Left lobe of liver (tissue), 2 donors: ENCODE measurements around the gene AKR1C3. TPM values are rescaled to one million over a fixed set of nuclear protein-coding genes. Genes with fewer than 3 reads are reported as not detected.
A peak's percentile ranks its signal among the peaks of the same experiment; 100 is the strongest.
"Not testable (repeated sequence)": the region's sequence is repeated elsewhere in the genome, so short reads cannot be mapped to it uniquely, and the experiment has no call there.

Source experiments
- ATAC-seq: fragments of 200-7000 bp; cut with Tn5 transposase; one replicate; pipeline ENCODE4 v1.9.1; 2020; ENCODE audit warnings: mild to moderate bottlenecking, moderate library complexity
- DNase-seq: peaks from one replicate; pipeline ENCODE4 v3.0.0-alpha.2; 2020; ENCODE audit warnings: low spot score
- total RNA-seq: library from RNA; stranded (reverse); gene quantifications from one replicate; pipeline ENCODE4 v1.2.1, GENCODE V29; 2021
- donor health status: DM: no; HTN: no; CAD: no; lungs with moderate emphysema.
- donor health status: DM: no; HTN: yes; CAD: no.

AKR1C3 gene
- 327 TPM for total RNA-seq

GRCh38 chr10:5094265-5095205 lies at the start of gene AKR1C3:
Gene AKR1C3 (plus strand): TSS chr10:5094414. CDS start chr10:5094445, 31 bp downstream.
- ATAC-seq, result peak; percentile 71
- peak; percentile 58 for DNase-seq

DNA sequence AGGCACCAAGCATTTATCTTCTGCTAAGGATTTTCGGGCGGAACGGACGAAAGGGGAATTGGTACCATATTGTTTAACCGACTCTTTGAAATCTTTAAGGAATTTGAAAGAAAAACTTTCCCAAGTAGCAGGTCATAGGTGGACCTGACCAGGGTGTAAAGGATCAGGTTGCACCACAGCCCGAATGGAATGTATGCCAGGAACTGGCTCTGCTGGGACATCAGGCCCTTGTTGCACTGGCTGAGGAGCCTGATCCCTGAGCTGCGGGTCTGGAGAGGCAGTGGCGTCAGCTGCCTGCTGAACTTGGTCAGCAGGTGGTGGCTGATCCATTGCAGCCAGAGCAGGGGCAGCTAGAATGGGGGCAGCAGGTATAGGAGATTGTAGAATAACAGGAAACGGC lies 49.1 kb upstream of the AKR1C3 start:
- ATAC-seq (peak; percentile 71), DNase-seq (peak; percentile 84)

GRCh38 chr10:5046410-5046809 lies 47.8 kb upstream of the AKR1C3 start:
- DNase-seq, result no peak
- ATAC-seq, result no peak

- not testable (repeated sequence) for DNase-seq, ATAC-seq
These were observed 47.2 kb upstream of the AKR1C3 start for GRCh38 chr10:5047055-5047454.

- no peak for ATAC-seq
- DNase-seq, result no peak
These were observed 46.1 kb upstream of the AKR1C3 start for GRCh38 chr10:5047912-5048628.

- ATAC-seq, DNase-seq: not testable (repeated sequence)
These were observed 41.2 kb upstream of the AKR1C3 start for GRCh38 chr10:5052951-5053500.

DNA sequence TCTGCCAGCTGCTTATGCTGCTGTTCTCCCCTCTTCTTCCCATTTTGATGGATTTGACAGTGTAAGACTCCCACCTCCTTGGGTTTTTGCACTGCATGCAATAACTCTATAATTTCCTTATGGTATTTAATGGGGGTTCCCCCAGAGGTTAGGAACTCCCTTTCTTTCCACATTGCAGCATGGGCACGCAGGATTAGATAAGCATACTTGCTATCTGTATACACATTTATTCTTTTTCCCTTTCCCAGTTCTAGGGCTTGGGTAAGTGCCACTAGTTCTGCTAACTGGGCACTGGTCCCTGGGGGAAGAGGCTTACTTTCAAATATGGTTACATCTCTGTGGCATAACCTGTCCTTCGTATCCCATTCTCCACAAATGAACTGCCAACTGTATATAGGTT lies 39.4 kb upstream of the AKR1C3 start:
- not testable (repeated sequence) for ATAC-seq, DNase-seq

DNA sequence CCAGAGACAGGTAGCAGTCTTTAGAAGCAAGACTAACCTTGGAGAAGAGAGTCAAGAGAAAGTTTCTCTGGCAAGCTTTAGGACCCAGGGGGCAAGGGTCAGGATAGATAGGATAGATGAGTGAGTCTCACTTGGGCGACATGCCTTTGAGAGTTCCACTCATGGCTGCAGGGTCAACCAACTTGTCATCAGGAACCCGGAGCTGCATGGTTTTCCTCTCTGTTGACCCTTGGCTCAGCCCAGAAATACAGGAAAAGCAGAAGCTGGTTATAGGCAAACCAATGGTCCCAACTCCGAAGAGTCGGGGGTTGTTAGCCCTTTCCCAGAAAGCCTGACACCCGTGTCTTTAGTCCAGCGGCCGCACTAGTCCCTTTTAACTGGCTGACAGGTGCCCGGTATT lies 34.9 kb upstream of the AKR1C3 start:
- not testable (repeated sequence) for ATAC-seq, DNase-seq

DNA sequence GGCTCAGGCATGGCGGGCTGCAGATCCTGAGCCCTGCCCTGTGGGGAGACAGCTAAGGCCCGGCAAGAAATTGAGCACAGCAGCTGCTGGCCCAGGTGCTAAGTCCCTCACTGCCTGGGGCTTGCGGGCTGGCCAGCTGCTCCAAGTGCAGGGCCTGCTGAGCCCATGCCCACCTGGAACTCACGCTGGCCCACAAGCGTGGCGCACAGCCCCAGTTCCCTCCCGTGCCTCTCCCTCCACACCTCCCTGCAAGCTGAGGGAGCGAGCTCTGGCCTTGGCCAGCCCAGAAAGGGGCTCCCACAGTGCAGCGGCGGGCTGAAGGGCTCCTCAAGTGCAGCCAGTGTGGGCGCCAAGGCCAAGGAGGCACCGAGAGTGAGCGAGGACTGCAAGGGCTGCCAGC lies 33.4 kb upstream of the AKR1C3 start:
- not testable (repeated sequence) for ATAC-seq, DNase-seq

- ATAC-seq, result no peak
These were observed 29.6 kb upstream of the AKR1C3 start for GRCh38 chr10:5064656-5065055.

GRCh38 chr10:5068274-5068984 lies 25.8 kb upstream of the AKR1C3 start:
- DNase-seq, result no peak
- no peak for ATAC-seq

More at GRCh38 chr10:5064656-5065055, 29.6 kb upstream of the AKR1C3 start:
- no peak for DNase-seq

DNA sequence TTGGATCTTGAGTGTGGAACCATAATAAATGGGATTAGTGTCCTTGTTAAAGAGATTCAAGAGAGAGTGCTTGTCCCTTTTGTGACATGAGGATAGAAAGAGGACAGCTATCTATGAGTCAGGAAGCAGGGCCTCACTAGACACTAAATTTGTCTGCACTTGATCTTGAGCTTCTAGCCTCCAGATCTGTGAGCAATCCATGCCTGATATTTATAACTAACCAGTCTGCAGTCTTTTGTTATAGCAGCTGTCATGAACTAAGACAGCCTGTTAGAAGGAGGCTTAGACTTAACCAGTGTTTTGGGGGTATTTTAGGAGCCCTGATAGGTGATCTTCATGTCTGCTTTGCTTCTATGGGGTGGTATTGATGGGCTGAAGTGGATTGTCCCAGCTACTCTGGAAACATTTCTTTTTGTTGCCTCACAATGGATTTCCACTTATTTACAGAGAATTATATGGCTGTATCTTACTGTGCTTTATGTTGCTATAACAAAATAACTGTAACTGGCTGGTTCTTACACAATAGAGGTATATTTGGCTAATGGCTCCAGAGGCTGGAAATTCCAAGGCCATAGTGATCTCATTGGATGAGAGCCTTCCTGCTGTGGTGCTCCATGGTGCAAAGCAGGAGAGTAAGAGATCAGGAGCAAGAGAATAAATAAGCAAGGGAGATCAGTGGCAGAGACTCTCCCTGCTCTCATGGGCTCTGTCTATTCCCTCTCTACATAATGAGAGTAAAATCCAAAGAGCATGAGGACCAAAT lies 23.4 kb upstream of the AKR1C3 start:
- ATAC-seq, result peak; percentile 64

GRCh38 chr10:5071411-5072198 lies 22.6 kb upstream of the AKR1C3 start:
- DNase-seq (peak; percentile 81), ATAC-seq (peak; percentile 92)

More for the DNA sequence above, 23.4 kb upstream of the AKR1C3 start:
- no peak for DNase-seq

- DNase-seq, result no peak
- ATAC-seq, result no peak
These were observed 20.6 kb upstream of the AKR1C3 start for GRCh38 chr10:5073659-5074058.

GRCh38 chr10:5076615-5077014 lies 17.6 kb upstream of the AKR1C3 start:
- ATAC-seq, result no peak
- DNase-seq, result no peak

DNA sequence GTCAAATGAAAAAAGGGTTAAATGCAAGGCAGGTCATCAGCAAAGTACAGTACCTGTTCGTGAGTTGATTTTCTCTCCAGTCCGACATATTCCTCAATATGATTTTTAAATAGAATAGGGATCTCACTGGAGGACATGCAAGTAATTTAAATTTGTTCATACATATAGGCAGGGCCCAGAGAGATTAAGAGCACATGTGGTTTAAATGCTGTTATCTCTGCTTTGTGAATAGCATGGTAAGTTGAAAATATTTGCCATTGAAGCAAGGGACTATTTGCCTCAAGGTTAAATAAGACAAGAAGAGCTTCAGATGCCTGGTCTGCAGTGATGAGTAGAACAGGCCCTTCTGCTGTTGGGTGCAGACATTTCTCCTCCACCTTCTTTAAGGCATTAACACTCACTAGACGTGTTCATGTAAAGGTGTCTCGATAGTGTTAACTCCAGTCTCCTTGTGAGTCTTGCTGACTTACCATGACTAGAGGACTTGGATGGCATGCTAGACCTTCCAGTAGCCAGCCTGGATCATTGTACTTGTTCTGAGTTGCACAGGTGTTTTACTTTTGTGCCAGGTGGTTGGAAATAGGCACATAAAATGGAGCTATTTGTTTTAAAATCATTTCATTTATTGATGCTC lies 15.6 kb upstream of the AKR1C3 start:
- ATAC-seq (no peak), DNase-seq (no peak)

DNA sequence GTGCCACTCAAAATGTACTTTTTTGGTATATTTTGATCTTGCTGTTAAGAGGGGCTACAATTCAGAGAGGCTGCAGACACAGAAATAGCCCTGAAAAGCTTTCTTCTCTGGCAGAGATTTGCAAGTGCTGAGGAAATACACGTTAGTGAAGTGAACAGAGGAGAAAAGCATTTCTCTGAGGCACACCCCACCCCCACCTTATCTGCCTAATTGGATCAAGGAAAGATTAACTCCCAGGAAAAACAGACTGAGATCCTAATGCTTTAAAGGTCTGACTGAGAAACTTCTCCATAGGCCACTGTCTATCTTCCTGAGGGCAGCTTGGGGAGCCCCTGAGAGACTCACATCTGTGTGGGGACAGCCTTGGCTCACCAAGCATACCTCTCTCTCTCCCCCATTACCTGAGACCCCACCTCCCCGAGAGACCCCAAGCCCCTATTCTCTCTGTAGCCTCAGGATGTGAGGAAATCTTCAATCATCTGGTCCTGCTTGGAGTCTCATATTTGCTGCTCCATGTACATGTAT lies 14.8 kb upstream of the AKR1C3 start:
- ATAC-seq (no peak), DNase-seq (no peak)

DNA sequence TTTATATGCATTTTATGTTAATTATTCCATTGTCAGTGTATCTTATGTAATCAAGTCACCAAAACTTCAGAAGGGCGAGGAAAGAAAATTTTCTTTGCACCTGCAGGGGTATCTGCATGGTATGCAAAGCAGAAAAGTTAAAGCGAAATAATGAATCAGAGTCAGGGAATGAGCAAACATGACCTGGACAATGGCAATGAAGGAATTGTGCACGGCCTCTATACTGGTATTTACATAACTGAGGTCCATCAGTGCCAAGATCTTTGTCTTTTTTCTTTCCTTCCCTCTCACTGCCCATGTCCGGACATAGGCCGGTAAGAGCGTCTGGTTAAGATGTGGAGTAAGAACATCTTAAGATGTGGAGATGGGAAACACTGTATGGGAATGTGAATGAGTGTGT lies 14.4 kb upstream of the AKR1C3 start:
- ATAC-seq (no peak), DNase-seq (no peak)
